CD1c-positive myeloid dendritic cell (primary cell): Measurements from ENCODE around the gene IQCE.
"Not testable (repeated sequence)": the region's sequence is repeated elsewhere in the genome, so short reads cannot be mapped to it uniquely, and the experiment has no call there.

Source experiments
- DNase-seq: peaks from one replicate; pipeline ENCODE4 v3.0.0-alpha.2; 2016; ENCODE audit errors: extremely low spot score

The IQCE gene

GRCh38 chr7:2520761-2521290, 38.0 kb upstream of the IQCE start:
- peak; percentile 14 for DNase-seq

- no peak for DNase-seq
Observed at GRCh38 chr7:2521341-2521745, 37.4 kb upstream of the IQCE start.

- peak; percentile 45 for DNase-seq
Observed at GRCh38 chr7:2521952-2522591, 36.7 kb upstream of the IQCE start.

DNA sequence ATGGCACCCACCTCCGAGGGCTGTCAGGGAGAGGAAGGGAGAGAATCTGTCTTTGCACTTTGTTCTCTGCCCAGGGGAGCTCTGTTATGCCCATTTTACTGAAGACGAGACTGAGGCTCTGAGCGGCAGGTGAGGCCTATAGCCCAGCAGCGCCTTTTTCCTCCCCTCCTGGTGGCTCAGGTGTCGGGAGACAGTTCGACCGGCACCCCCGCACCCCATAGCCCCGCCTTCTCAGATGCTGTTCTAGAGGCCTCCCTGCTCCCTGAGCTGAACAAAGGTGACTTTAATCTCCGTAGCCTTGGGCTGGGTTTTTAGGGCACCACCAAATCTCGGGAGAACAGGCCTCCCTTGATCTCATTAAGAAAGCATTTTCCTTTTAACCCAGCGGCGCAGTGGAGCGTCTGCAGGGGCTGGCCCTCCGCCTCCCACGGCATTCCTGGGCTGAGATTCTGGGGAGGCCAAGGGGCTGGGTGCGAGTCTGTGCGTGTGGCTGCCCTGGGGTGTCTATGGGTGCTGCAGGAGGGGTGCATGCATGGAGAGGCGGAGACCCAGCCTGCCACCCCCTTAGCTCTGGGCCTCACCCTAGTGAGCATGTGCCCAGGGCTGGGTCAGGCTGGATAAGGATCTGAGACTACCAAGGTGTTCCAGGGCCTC, 35.9 kb upstream of the IQCE start:
- DNase-seq: peak; percentile 10

DNA sequence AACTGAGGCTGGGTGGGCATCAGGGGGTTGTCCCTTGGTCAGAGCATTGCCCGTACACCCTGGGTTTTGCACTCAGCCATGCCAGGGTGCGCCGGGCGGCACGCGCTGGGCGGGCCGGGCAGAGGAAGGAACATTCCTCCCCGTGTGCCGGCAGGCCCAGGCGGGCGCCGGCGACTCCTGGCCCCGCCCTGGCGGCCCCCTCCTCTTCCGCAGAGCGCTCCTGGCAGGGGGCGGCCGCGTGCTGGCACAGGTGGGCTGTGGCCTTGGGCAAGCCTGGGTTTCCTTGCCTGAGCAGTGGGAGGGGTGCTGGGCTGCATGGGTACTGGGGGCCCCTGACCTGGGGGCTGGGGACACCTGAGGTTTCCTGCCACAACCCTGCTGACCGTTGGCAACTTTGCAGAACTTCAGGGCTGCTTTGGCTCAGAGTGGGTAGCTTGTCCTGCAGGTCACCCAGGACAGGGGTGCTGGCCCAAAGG, 35.3 kb upstream of the IQCE start:
- peak; percentile 36 for DNase-seq

GRCh38 chr7:2523941-2524807, 34.6 kb upstream of the IQCE start:
- DNase-seq: peak; percentile 50

GRCh38 chr7:2524808-2525657, 33.7 kb upstream of the IQCE start:
- DNase-seq: no peak

GRCh38 chr7:2525658-2526630, 32.8 kb upstream of the IQCE start:
- peak; percentile 63 for DNase-seq

DNA sequence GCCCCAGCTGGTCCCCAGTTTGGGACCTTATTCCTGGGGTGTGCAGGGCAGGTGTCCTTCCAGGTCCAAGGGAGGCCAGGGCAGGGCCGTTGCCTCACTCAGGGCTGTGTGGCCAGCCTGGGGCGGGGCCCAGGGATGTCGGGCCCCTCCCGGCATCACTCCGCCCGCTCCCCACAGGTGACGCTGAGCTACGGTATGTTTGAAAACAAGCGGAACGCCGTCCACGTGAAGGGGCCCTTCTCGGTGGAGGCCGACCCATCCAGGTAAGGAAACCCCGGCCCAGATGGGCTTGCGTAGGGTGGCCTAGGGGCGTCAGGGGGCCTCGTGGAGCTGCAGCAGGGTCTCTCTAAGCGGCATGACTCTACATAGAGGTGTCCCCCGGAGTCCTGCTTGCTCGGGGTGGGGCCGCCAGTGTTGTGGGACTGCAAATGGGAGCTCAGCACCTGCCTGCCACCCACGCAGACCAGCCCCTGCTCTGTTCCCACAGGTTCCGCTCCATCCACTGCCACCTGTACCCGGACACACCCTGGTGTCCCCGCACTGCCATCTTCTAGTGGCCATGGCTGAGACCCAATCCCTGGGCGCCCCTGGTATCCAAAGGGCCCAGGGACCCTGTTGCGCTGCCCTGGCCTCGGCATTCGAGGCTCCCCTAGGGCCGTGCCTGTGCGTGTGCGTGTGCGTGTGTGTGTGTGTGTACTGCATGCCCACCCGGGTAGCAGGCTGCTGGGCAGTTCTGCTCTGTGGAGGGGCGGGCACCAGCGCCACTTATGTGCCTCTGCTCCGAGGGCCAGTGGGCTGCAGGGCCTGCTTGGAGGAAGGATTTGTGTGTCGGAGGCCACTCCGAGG, 31.9 kb upstream of the IQCE start:
- DNase-seq: no peak

DNA sequence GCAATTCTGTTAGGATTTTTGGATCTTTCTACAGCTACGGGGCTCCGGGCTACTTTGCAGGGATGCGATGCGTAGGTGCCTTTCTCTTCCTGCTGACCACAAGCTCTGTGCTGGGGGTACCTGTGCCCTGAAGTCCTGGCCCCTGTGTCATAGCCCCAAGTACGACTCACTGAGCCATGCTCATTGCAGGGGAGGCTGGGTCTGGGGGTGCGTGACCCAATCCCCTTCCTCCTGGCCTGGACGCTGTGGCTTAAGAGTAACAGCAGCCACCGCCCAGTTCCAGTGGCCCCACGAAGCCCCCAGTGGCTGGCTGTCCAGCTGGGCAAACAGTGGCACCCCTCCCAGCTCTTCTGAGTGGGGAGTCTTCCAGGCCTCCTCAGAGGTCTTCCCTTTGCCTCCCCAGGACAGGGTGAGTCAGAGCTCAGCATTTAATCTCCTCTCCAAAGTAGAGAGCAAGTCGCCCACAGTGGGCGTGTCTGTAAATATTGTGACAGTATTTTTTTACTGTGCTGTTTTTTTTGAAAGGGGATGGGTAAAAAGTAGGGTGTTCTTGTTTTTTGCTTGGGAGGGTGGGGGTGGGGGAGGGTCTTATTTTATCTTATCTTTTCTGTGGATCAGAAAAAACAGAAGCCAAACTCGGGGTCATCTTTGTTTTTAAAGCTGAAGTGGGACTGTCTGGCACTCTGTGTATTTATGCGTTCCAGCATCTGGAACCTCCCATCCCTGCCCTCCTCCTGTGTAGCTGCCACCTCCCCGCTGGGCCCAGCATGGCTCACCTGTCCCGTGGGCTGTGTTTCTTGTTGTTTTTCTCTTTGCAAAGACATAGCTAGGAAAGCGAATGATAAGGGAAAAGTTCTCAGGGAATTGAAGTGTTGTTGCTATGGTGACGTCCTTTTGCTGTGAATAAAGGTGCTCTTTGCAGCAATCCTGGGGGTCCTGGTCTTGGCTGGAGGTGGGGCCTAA, 31.0 kb upstream of the IQCE start:
- DNase-seq: peak; percentile 88

GRCh38 chr7:2528481-2529095, 30.2 kb upstream of the IQCE start:
- DNase-seq: no peak

DNA sequence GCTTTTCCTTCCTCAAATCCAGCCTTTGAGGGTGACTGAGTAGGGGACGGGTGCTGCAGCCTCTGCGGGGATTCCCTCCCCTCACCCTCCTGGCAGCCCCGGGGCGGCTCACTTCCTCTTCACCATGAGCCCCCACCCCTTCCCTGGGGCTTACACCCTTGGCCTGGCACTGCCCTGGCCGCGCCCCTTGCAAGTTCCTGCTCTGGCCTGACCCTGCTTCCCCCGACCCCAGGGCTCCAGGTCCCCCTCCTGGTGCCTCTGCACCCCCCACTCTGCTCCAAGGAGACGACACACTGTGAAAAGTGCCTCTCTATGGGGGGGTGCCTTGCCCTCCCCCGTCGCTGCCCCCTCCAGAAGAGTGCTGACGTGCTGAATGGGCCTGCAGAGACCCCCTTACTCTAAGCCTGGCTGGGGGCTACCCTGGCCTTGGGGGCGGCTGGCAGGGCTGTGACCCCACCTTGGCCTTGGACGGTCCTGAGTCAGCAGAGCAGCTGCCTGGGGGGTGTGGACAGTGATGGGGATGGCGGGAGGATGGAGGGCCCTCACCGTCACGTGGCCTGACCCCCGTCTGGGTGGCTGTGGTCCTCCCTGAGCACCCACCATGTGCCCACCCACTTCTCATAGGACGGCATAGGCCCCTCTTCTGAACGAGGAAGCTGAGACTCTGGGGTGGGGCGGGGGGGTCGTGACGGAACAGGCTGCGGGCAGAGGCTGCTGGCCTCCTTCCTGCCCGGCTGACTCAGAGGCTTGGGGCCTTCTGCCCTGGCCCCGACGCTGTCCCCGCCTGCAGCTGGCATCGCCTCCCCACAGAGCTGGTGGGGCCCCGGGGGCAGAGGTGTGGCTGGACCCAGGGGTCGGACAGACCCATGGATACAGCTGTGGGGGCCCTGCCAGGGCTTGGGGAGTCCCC, 29.4 kb upstream of the IQCE start:
- DNase-seq: peak; percentile 92

GRCh38 chr7:2530071-2530987, 28.4 kb upstream of the IQCE start:
- peak; percentile 92 for DNase-seq

- DNase-seq: not testable (repeated sequence)
Observed at GRCh38 chr7:2530994-2531795, 27.6 kb upstream of the IQCE start.

DNA sequence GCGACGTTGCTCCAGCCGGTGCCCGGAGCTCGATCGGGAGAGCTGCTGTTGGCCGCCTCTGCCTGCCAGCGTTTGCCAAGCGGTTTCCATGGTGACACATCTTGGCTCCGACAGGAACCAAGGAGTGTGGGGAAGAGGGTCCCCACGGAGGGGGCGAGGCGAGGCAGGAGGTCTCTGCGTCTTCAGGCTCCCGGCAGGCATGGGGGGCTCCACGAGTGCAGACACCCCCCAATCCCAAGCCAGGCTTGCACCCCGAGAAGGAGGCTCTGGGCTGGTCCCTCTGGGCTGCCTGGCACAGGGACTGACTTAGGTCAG, 27.0 kb upstream of the IQCE start:
- DNase-seq: not testable (repeated sequence)
